ENCODE measurements around the gene JMJD6. TPM values are rescaled to one million over a fixed set of nuclear protein-coding genes. Genes with fewer than 3 reads are reported as not detected.

JMJD6 gene
- total RNA-seq, 1 donor from 2014 or later = 60.7 TPM

GRCh38 chr17:76686538-76687297 lies 39.7 kb downstream of the JMJD6 start:
- intact Hi-C loops (cut with DNase I) = no loop called here
- DNase-seq (ENCODE audit: low spot score) = peak; percentile 58

- intact Hi-C loops (cut with DNase I) = no loop called here
- peak; percentile 82 for DNase-seq (ENCODE audit: low spot score)
Measured at GRCh38 chr17:76685846-76686245, 40.6 kb downstream of the JMJD6 start.

GRCh38 chr17:76685366-76685765 lies 41.0 kb downstream of the JMJD6 start:
- peak; percentile 60 for DNase-seq (ENCODE audit: low spot score)
- intact Hi-C loops (cut with DNase I) = no loop called here

GRCh38 chr17:76684756-76685155 lies 41.6 kb downstream of the JMJD6 start:
- intact Hi-C loops (cut with DNase I) = loop anchor here (5.0 kb wide), 1 partner anchor 33 kb away; no protein-coding TSS in a partner anchor
- peak; percentile 74 for DNase-seq (ENCODE audit: low spot score)

GRCh38 chr17:76683921-76684745 lies 42.3 kb downstream of the JMJD6 start:
- DNase-seq (ENCODE audit: low spot score) = peak; percentile 74
- intact Hi-C loops (cut with DNase I) = loop anchor here (5.0 kb wide), 1 partner anchor 33 kb away; no protein-coding TSS in a partner anchor

- intact Hi-C loops (cut with DNase I) = loop anchor here (5.0 kb wide), 1 partner anchor 34 kb away; no protein-coding TSS in a partner anchor
- peak; percentile 72 for DNase-seq (ENCODE audit: low spot score)
Measured at GRCh38 chr17:76683011-76683755, 43.2 kb downstream of the JMJD6 start.

GRCh38 chr17:76682296-76682695 lies 44.1 kb downstream of the JMJD6 start:
- DNase-seq (ENCODE audit: low spot score) = peak; percentile 82
- intact Hi-C loops (cut with DNase I) = loop anchor here (5.0 kb wide), 1 partner anchor 35 kb away; no protein-coding TSS in a partner anchor

- intact Hi-C loops (cut with DNase I) = loop anchor here (5.0 kb wide), 1 partner anchor 36 kb away; no protein-coding TSS in a partner anchor
Measured at GRCh38 chr17:76681222-76682137, 44.9 kb downstream of the JMJD6 start.

GRCh38 chr17:76679239-76679638 lies 47.2 kb downstream of the JMJD6 start:
- intact Hi-C loops (cut with DNase I) = loop anchor here (10.0 kb wide), 1 partner anchor 54 kb away; no protein-coding TSS in a partner anchor
- DNase-seq (ENCODE audit: low spot score) = no peak

More at GRCh38 chr17:76681222-76682137, 44.9 kb downstream of the JMJD6 start:
- DNase-seq (ENCODE audit: low spot score) = peak; percentile 87

GRCh38 chr17:76678330-76678729 lies 48.1 kb downstream of the JMJD6 start:
- DNase-seq (ENCODE audit: low spot score) = peak; percentile 44
- intact Hi-C loops (cut with DNase I) = loop anchor here (10.0 kb wide), 1 partner anchor 54 kb away; no protein-coding TSS in a partner anchor

- no peak for DNase-seq (ENCODE audit: low spot score)
- intact Hi-C loops (cut with DNase I) = loop anchor here (10.0 kb wide), 1 partner anchor 53 kb away; no protein-coding TSS in a partner anchor
Measured at GRCh38 chr17:76677406-76677805, 49.0 kb downstream of the JMJD6 start.

GRCh38 chr17:76676629-76677028 lies 49.8 kb downstream of the JMJD6 start:
- no peak for DNase-seq (ENCODE audit: low spot score)
- intact Hi-C loops (cut with DNase I) = loop anchor here (10.0 kb wide), 1 partner anchor 52 kb away; no protein-coding TSS in a partner anchor

- no peak for DNase-seq (ENCODE audit: low spot score)
- intact Hi-C loops (cut with DNase I) = loop anchor here (10.0 kb wide), 1 partner anchor 51 kb away; no protein-coding TSS in a partner anchor
Measured at GRCh38 chr17:76675648-76676047, 50.8 kb downstream of the JMJD6 start.

GRCh38 chr17:76674600-76674999 lies 51.8 kb downstream of the JMJD6 start:
- no peak for DNase-seq (ENCODE audit: low spot score)
- intact Hi-C loops (cut with DNase I) = loop anchor here (5.0 to 10.0 kb wide), 2 partner anchors 38 to 50 kb away; partner anchors contain the start of gene MXRA7

GRCh38 chr17:76673729-76674128 lies 52.7 kb downstream of the JMJD6 start:
- intact Hi-C loops (cut with DNase I) = loop anchor here (5.0 to 10.0 kb wide), 2 partner anchors 39 to 49 kb away; partner anchors contain the start of gene MXRA7
- no peak for DNase-seq (ENCODE audit: low spot score)

- intact Hi-C loops (cut with DNase I) = loop anchor here (5.0 to 10.0 kb wide), 2 partner anchors 39 to 48 kb away; partner anchors contain the start of gene MXRA7
- no peak for DNase-seq (ENCODE audit: low spot score)
Measured at GRCh38 chr17:76672892-76673291, 53.5 kb downstream of the JMJD6 start.

GRCh38 chr17:76672270-76672851 lies 54.0 kb downstream of the JMJD6 start:
- DNase-seq (ENCODE audit: low spot score) = no peak
- intact Hi-C loops (cut with DNase I) = loop anchor here (5.0 to 10.0 kb wide), 2 partner anchors 40 to 48 kb away; partner anchors contain the start of gene MXRA7
